Glomerular endothelial cell (primary cell): ENCODE results near the gene PHACTR3. TPM values are rescaled to one million over a fixed set of nuclear protein-coding genes. Genes with fewer than 3 reads are reported as not detected.

Experiments
- DNase-seq: peaks from one replicate; pipeline ENCODE4 v3.0.0-alpha.2; 2011; ENCODE audit warnings: low read depth, low spot score; ENCODE audit errors: extremely low read depth
- total RNA-seq: library from RNA; depleted of rRNA; stranded (reverse); fragments of >200 nt; gene quantifications from 2 replicates; pipeline ENCODE4 v1.2.3, GENCODE V29; 2015

PHACTR3 gene
- total RNA-seq, 1 donor from 2014 or later: not detected

GRCh38 chr20:59667981-59668515 lies 63.7 kb downstream of the PHACTR3 start:
- DNase-seq: no peak

GRCh38 chr20:59668926-59669850 lies 64.8 kb downstream of the PHACTR3 start:
- DNase-seq: no peak

- DNase-seq: no peak
Observed at GRCh38 chr20:59670786-59671492, 66.6 kb downstream of the PHACTR3 start.

- no peak for DNase-seq
Observed at GRCh38 chr20:59671661-59672471, 67.5 kb downstream of the PHACTR3 start.

GRCh38 chr20:59672576-59672975 lies 68.2 kb downstream of the PHACTR3 start:
- no peak for DNase-seq

GRCh38 chr20:59673288-59673997 lies 69.1 kb downstream of the PHACTR3 start:
- no peak for DNase-seq

GRCh38 chr20:59673998-59674445 lies 69.7 kb downstream of the PHACTR3 start:
- no peak for DNase-seq

- DNase-seq: no peak
Observed at GRCh38 chr20:59676126-59676850, 71.9 kb downstream of the PHACTR3 start.

GRCh38 chr20:59676851-59677182 lies 72.5 kb downstream of the PHACTR3 start:
- no peak for DNase-seq

- DNase-seq: no peak
Observed at GRCh38 chr20:59677586-59677985, 73.2 kb downstream of the PHACTR3 start.

- no peak for DNase-seq
Observed at GRCh38 chr20:59678288-59678687, 73.9 kb downstream of the PHACTR3 start.

GRCh38 chr20:59678951-59679350 lies 74.6 kb downstream of the PHACTR3 start:
- DNase-seq: no peak

- DNase-seq: no peak
Observed at GRCh38 chr20:59680148-59680650, 75.9 kb downstream of the PHACTR3 start.

GRCh38 chr20:59680852-59681251 lies 76.5 kb downstream of the PHACTR3 start:
- DNase-seq: no peak

GRCh38 chr20:59682603-59683002 lies 78.3 kb downstream of the PHACTR3 start:
- DNase-seq: no peak

- no peak for DNase-seq
Observed at GRCh38 chr20:59683181-59683580, 78.8 kb downstream of the PHACTR3 start.

GRCh38 chr20:59684685-59685242 lies 80.4 kb downstream of the PHACTR3 start:
- DNase-seq: no peak

- no peak for DNase-seq
Observed at GRCh38 chr20:59686404-59687346, 82.3 kb downstream of the PHACTR3 start.
